Measurements from ENCODE around the gene FYN. TPM values are rescaled to one million over a fixed set of nuclear protein-coding genes. Genes with fewer than 3 reads are reported as not detected.

FYN gene
- polyA plus RNA-seq, 4 donors = 17.9 to 33.8 (median 24.8) TPM

GRCh38 chr6:111753573-111753972 is 119.7 kb downstream of the FYN start:
- Histone ChIP-seq H3K4me1 (ENCODE audit: control insufficient read depth in 3 of 3, insufficient read depth in 2 of 3, low read depth in 1 of 3, low read length in 2 of 3) (peaks cover 0 to 2% (median 0%) of the 10 kb centered on the region in 3 donors), H3K36me3 (ENCODE audit: control insufficient read depth in 3 of 3, insufficient read depth in 2 of 3, low read depth in 1 of 3, low read length in 3 of 3) (peaks cover 0 to 1% (median 0%) of the 10 kb centered on the region in 3 donors), H3K27me3 (ENCODE audit: control insufficient read depth in 3 of 3, insufficient read depth in 3 of 3, low read length in 3 of 3) (no peaks in the 10 kb centered on the region), H3K4me3 (ENCODE audit: low read depth in 1 of 3, low read length in 3 of 3) (peak overlapping the region in 1 of 3 donors; percentile 13), H3K27ac (ENCODE audit: low read depth in 1 of 3, low read length in 2 of 3) (peak overlapping the region in 2 of 3 donors; percentile 4 to 64), H3K9me3 (ENCODE audit: control insufficient read depth in 2 of 2, insufficient read depth in 1 of 2, low read depth in 1 of 2, low read length in 1 of 2) (no peaks in the 10 kb centered on the region)
- FAIRE-seq = no peak
- no peak for DNase-seq
- WGBS, 3 donors = 65 to 77% (median 73%) methylated on average over 2 of the region's 2 CpGs

- Histone ChIP-seq H3K4me3 (ENCODE audit: low read depth in 1 of 3, low read length in 3 of 3) (no peak overlapping the region), H3K36me3 (ENCODE audit: control insufficient read depth in 3 of 3, insufficient read depth in 2 of 3, low read depth in 1 of 3, low read length in 3 of 3) (no peaks in the 10 kb centered on the region), H3K27me3 (ENCODE audit: control insufficient read depth in 3 of 3, insufficient read depth in 3 of 3, low read length in 3 of 3) (no peaks in the 10 kb centered on the region), H3K4me1 (ENCODE audit: control insufficient read depth in 3 of 3, insufficient read depth in 2 of 3, low read depth in 1 of 3, low read length in 2 of 3) (peaks cover 0 to 2% (median 0%) of the 10 kb centered on the region in 3 donors), H3K27ac (ENCODE audit: low read depth in 1 of 3, low read length in 2 of 3) (peak overlapping the region in 2 of 3 donors; percentile 53 to 81), H3K9me3 (ENCODE audit: control insufficient read depth in 2 of 2, insufficient read depth in 1 of 2, low read depth in 1 of 2, low read length in 1 of 2) (no peaks in the 10 kb centered on the region)
- DNase-seq (no peak), FAIRE-seq (no peak)
Observed at GRCh38 chr6:111752476-111752875, 120.8 kb downstream of the FYN start.

GRCh38 chr6:111750753-111751673 is 122.2 kb downstream of the FYN start:
- no peaks in the 10 kb centered on the region for H3K36me3 ChIP-seq (ENCODE audit: control insufficient read depth in 3 of 3, insufficient read depth in 2 of 3, low read depth in 1 of 3, low read length in 3 of 3)
- WGBS, 3 donors = 73 to 83% (median 73%) methylated on average over 6 of the region's 6 CpGs
- no peaks in the 10 kb centered on the region for H3K9me3 ChIP-seq (ENCODE audit: control insufficient read depth in 2 of 2, insufficient read depth in 1 of 2, low read depth in 1 of 2, low read length in 1 of 2)
- peaks cover 0 to 2% (median 0%) of the 10 kb centered on the region in 3 donors for H3K4me1 ChIP-seq (ENCODE audit: control insufficient read depth in 3 of 3, insufficient read depth in 2 of 3, low read depth in 1 of 3, low read length in 2 of 3)
- no peak overlapping the region for H3K4me3 ChIP-seq (ENCODE audit: low read depth in 1 of 3, low read length in 3 of 3)
- no peaks in the 10 kb centered on the region for H3K27me3 ChIP-seq (ENCODE audit: control insufficient read depth in 3 of 3, insufficient read depth in 3 of 3, low read length in 3 of 3)
- DNase-seq (peak in 1 of 2 donors; percentile 64), FAIRE-seq (no peak)
- H3K27ac ChIP-seq (ENCODE audit: low read depth in 1 of 3, low read length in 2 of 3) = peak overlapping the region in 2 of 3 donors; percentile 30 to 94

- DNase-seq (no peak), FAIRE-seq (no peak)
- Histone ChIP-seq H3K27me3 (ENCODE audit: control insufficient read depth in 3 of 3, insufficient read depth in 3 of 3, low read length in 3 of 3) (no peaks in the 10 kb centered on the region), H3K4me1 (ENCODE audit: control insufficient read depth in 3 of 3, insufficient read depth in 2 of 3, low read depth in 1 of 3, low read length in 2 of 3) (peaks cover 0 to 2% (median 0%) of the 10 kb centered on the region in 3 donors), H3K36me3 (ENCODE audit: control insufficient read depth in 3 of 3, insufficient read depth in 2 of 3, low read depth in 1 of 3, low read length in 3 of 3) (no peaks in the 10 kb centered on the region), H3K27ac (ENCODE audit: low read depth in 1 of 3, low read length in 2 of 3) (peak overlapping the region in 1 of 3 donors; percentile 82), H3K4me3 (ENCODE audit: low read depth in 1 of 3, low read length in 3 of 3) (no peak overlapping the region), H3K9me3 (ENCODE audit: control insufficient read depth in 2 of 2, insufficient read depth in 1 of 2, low read depth in 1 of 2, low read length in 1 of 2) (no peaks in the 10 kb centered on the region)
- 83 to 93% (median 85%) methylated on average over 7 of the region's 7 CpGs for WGBS, 3 donors
Observed at GRCh38 chr6:111750153-111750552, 123.1 kb downstream of the FYN start.

- no peak overlapping the region for H3K4me3 ChIP-seq (ENCODE audit: low read depth in 1 of 3, low read length in 3 of 3)
- 64 to 88% (median 75%) methylated on average over 3 of the region's 3 CpGs for WGBS, 3 donors
- H3K36me3 ChIP-seq (ENCODE audit: control insufficient read depth in 3 of 3, insufficient read depth in 2 of 3, low read depth in 1 of 3, low read length in 3 of 3) = no peaks in the 10 kb centered on the region
- peaks cover 0 to 2% (median 0%) of the 10 kb centered on the region in 3 donors for H3K4me1 ChIP-seq (ENCODE audit: control insufficient read depth in 3 of 3, insufficient read depth in 2 of 3, low read depth in 1 of 3, low read length in 2 of 3)
- no peak for DNase-seq
- H3K27ac ChIP-seq (ENCODE audit: low read depth in 1 of 3, low read length in 2 of 3) = peak overlapping the region in 1 of 3 donors; percentile 3
- no peaks in the 10 kb centered on the region for H3K9me3 ChIP-seq (ENCODE audit: control insufficient read depth in 2 of 2, insufficient read depth in 1 of 2, low read depth in 1 of 2, low read length in 1 of 2)
- no peak for FAIRE-seq
- no peaks in the 10 kb centered on the region for H3K27me3 ChIP-seq (ENCODE audit: control insufficient read depth in 3 of 3, insufficient read depth in 3 of 3, low read length in 3 of 3)
Observed at GRCh38 chr6:111748231-111748647, 125.0 kb downstream of the FYN start.

GRCh38 chr6:111747829-111748228 is 125.4 kb downstream of the FYN start:
- H3K27me3 ChIP-seq (ENCODE audit: control insufficient read depth in 3 of 3, insufficient read depth in 3 of 3, low read length in 3 of 3) = no peaks in the 10 kb centered on the region
- no peak overlapping the region for H3K4me3 ChIP-seq (ENCODE audit: low read depth in 1 of 3, low read length in 3 of 3)
- FAIRE-seq (no peak), DNase-seq (no peak)
- WGBS, 3 donors = 65 to 86% (median 80%) methylated on average over 5 of the region's 5 CpGs
- no peaks in the 10 kb centered on the region for H3K36me3 ChIP-seq (ENCODE audit: control insufficient read depth in 3 of 3, insufficient read depth in 2 of 3, low read depth in 1 of 3, low read length in 3 of 3)
- H3K4me1 ChIP-seq (ENCODE audit: control insufficient read depth in 3 of 3, insufficient read depth in 2 of 3, low read depth in 1 of 3, low read length in 2 of 3) = peaks cover 0 to 2% (median 0%) of the 10 kb centered on the region in 3 donors
- no peaks in the 10 kb centered on the region for H3K9me3 ChIP-seq (ENCODE audit: control insufficient read depth in 2 of 2, insufficient read depth in 1 of 2, low read depth in 1 of 2, low read length in 1 of 2)
- no peak overlapping the region for H3K27ac ChIP-seq (ENCODE audit: low read depth in 1 of 3, low read length in 2 of 3)

GRCh38 chr6:111747396-111747795 is 125.9 kb downstream of the FYN start:
- 62 to 73% (median 68%) methylated on average over 6 of the region's 6 CpGs for WGBS, 3 donors
- H3K36me3 ChIP-seq (ENCODE audit: control insufficient read depth in 3 of 3, insufficient read depth in 2 of 3, low read depth in 1 of 3, low read length in 3 of 3) = no peaks in the 10 kb centered on the region
- H3K27ac ChIP-seq (ENCODE audit: low read depth in 1 of 3, low read length in 2 of 3) = peak overlapping the region in 1 of 3 donors; percentile 74
- FAIRE-seq (no peak), DNase-seq (no peak)
- peaks cover 0 to 1% (median 0%) of the 10 kb centered on the region in 3 donors for H3K4me1 ChIP-seq (ENCODE audit: control insufficient read depth in 3 of 3, insufficient read depth in 2 of 3, low read depth in 1 of 3, low read length in 2 of 3)
- no peak overlapping the region for H3K4me3 ChIP-seq (ENCODE audit: low read depth in 1 of 3, low read length in 3 of 3)
- no peaks in the 10 kb centered on the region for H3K27me3 ChIP-seq (ENCODE audit: control insufficient read depth in 3 of 3, insufficient read depth in 3 of 3, low read length in 3 of 3)
- H3K9me3 ChIP-seq (ENCODE audit: control insufficient read depth in 2 of 2, insufficient read depth in 1 of 2, low read depth in 1 of 2, low read length in 1 of 2) = no peaks in the 10 kb centered on the region

GRCh38 chr6:111746983-111747382 is 126.3 kb downstream of the FYN start:
- DNase-seq (no peak), FAIRE-seq (no peak)
- peak overlapping the region in 1 of 3 donors; percentile 74 for H3K27ac ChIP-seq (ENCODE audit: low read depth in 1 of 3, low read length in 2 of 3)
- H3K9me3 ChIP-seq (ENCODE audit: control insufficient read depth in 2 of 2, insufficient read depth in 1 of 2, low read depth in 1 of 2, low read length in 1 of 2) = no peaks in the 10 kb centered on the region
- no peaks in the 10 kb centered on the region for H3K36me3 ChIP-seq (ENCODE audit: control insufficient read depth in 3 of 3, insufficient read depth in 2 of 3, low read depth in 1 of 3, low read length in 3 of 3)
- H3K27me3 ChIP-seq (ENCODE audit: control insufficient read depth in 3 of 3, insufficient read depth in 3 of 3, low read length in 3 of 3) = no peaks in the 10 kb centered on the region
- no peak overlapping the region for H3K4me3 ChIP-seq (ENCODE audit: low read depth in 1 of 3, low read length in 3 of 3)
- H3K4me1 ChIP-seq (ENCODE audit: control insufficient read depth in 3 of 3, insufficient read depth in 2 of 3, low read depth in 1 of 3, low read length in 2 of 3) = no peaks in the 10 kb centered on the region
